Measurements from ENCODE around the gene INSM1.
A peak's percentile ranks its signal among the peaks of the same experiment; 100 is the strongest.

DNA sequence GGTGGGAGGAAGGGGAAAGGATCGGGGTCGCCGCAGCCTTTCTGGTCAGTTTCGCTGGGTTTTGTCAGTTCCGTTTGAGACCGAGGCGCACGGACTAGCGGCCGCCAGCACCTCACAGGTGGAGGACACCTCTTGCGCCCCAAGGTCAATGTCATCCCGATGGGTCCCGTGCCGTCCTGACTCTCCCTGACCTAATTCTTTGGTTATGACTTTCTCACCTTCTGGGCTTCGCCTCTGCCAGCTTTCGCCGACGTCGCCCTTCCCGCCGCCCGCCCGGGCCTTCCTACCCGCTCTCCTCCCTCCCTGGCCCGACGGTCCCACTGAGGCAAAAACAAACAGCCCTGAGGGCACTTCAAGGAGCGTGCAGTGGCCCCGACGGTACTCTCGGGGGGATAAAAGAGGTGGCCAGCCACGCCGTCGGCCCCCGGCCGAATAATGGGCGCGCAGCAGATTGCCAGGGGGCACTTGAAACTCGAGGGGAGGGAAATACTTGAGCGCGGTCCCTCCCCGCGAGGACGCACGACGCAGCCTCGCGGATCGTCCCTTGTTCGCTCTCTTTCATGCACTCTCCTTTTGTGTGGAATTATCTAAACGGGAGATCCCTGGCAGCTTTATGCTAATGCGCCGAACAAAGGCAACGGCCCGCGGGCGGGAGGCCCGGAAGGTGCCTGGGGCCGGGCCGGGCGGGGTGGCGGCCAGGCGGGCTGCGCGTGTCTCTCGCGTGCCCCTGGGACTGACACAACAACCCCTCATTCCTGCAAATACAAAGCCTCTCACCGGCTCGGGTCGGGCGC is 3.9 kb upstream of the INSM1 start:
- TF ChIP-seq, protein P1, sequence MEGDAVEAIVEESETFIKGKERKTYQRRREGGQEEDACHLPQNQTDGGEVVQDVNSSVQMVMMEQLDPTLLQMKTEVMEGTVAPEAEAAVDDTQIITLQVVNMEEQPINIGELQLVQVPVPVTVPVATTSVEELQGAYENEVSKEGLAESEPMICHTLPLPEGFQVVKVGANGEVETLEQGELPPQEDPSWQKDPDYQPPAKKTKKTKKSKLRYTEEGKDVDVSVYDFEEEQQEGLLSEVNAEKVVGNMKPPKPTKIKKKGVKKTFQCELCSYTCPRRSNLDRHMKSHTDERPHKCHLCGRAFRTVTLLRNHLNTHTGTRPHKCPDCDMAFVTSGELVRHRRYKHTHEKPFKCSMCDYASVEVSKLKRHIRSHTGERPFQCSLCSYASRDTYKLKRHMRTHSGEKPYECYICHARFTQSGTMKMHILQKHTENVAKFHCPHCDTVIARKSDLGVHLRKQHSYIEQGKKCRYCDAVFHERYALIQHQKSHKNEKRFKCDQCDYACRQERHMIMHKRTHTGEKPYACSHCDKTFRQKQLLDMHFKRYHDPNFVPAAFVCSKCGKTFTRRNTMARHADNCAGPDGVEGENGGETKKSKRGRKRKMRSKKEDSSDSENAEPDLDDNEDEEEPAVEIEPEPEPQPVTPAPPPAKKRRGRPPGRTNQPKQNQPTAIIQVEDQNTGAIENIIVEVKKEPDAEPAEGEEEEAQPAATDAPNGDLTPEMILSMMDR (conservative IDR thresholded peaks at IDR 0.05; ENCODE audit: low read depth, low read length): 0 out of 2 replicates have a peak, but pooled peaks have one; percentile 11
- peak; percentile 97 for TF ChIP-seq EZH2 (IDR thresholded peaks at IDR 0.05; ENCODE audit: borderline replicate concordance, low read depth, low read length, poor library complexity, severe bottlenecking)
